Activated CD8-positive, alpha-beta memory T cell treated with anti-CD3 and anti-CD28 coated beads for 24 hours (primary cell): ENCODE results near the gene HERPUD2.
A peak's percentile ranks its signal among the peaks of the same experiment; 100 is the strongest.

Experiments used
- DNase-seq: peaks from one replicate; pipeline ENCODE4 v3.0.0-alpha.2; 2020

Gene HERPUD2, protein sequence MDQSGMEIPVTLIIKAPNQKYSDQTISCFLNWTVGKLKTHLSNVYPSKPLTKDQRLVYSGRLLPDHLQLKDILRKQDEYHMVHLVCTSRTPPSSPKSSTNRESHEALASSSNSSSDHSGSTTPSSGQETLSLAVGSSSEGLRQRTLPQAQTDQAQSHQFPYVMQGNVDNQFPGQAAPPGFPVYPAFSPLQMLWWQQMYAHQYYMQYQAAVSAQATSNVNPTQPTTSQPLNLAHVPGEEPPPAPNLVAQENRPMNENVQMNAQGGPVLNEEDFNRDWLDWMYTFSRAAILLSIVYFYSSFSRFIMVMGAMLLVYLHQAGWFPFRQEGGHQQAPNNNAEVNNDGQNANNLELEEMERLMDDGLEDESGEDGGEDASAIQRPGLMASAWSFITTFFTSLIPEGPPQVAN

GRCh38 chr7:35694784-35695472 is at the start of gene HERPUD2:
Gene HERPUD2 (minus strand): TSS chr7:35695135. CDS start chr7:35694330, 805 bp downstream.
- peak; percentile 93 for DNase-seq

DNA sequence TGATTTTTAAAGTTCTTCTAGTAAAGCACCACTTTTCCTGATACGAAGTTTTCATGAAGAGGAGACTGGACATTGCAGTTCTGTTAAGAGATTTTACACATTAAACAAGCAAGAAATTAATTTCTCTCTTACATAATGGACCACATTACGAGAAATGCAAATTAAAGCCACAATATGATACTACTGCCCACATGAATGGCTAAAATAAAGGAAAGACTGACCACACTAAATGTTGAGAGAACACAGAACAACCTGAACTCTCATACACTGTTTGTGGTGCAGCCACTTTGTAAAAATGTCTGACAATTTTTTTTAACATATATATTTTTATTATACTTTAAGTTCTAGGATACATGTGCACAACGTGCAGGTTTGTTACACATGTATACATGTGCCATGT is 44.0 kb upstream of the HERPUD2 start:
- no peak for DNase-seq

GRCh38 chr7:35736725-35737124 is 41.8 kb upstream of the HERPUD2 start:
- no peak for DNase-seq

DNA sequence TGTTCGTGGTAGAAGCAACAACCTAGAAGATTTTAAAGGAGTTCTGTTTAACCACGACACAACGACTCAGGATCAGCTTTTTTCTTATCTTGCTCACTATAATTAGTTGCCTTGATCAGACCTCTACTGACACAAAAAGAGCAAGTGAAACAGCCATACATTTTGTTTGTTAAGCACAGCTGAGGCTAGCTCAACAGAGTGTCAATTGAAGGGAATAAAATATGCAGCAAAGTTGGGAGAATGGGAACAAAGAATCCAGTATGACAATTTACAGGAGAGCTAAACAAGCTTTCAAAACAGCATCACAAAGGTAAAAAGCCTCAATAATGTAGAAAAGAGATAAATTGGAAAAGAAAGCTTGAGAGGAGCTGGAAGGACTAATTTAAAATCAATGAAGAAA is 40.5 kb upstream of the HERPUD2 start:
- no peak for DNase-seq

GRCh38 chr7:35734001-35734483 is 39.1 kb upstream of the HERPUD2 start:
- no peak for DNase-seq

- DNase-seq: no peak
Measured at GRCh38 chr7:35731349-35731748, 36.4 kb upstream of the HERPUD2 start.

DNA sequence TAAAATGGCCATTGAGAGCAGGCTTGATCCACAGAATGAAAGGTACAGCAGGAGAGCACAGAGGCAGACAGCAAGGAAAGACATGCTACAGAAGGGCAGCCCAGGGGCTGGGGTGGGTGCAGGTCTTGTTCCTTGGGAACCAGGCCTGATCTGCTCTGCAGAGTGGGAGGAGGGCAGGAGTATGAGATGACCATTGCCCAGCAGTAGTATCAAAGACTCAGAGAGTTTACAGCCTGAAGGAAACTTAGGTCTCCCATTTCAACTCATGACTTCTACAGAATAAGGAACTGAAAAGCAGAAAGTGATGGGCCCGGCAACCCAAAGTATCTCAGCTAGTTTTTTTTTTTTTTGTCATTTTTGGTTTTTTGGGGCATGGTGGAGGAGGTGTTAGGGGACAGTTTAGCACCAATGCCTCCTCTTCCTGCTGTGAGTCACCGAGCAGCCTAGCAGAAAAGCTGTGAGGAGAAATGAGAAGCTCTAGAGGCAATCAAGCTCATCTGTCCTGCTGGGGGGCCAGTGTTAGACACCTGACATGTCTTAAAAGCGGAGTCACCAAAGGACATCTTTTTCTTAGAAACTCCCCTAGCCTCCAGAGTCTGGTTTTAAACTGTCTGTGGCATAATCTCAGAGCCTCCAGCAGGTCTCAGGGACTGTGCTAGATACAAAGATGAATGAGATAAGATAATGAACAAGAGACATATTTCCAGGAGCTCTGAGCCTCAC is 34.3 kb upstream of the HERPUD2 start:
- DNase-seq: peak; percentile 73

GRCh38 chr7:35728412-35729060 is 33.6 kb upstream of the HERPUD2 start:
- DNase-seq: no peak

GRCh38 chr7:35727571-35727970 is 32.6 kb upstream of the HERPUD2 start:
- no peak for DNase-seq

GRCh38 chr7:35726654-35727053 is 31.7 kb upstream of the HERPUD2 start:
- DNase-seq: no peak

DNA sequence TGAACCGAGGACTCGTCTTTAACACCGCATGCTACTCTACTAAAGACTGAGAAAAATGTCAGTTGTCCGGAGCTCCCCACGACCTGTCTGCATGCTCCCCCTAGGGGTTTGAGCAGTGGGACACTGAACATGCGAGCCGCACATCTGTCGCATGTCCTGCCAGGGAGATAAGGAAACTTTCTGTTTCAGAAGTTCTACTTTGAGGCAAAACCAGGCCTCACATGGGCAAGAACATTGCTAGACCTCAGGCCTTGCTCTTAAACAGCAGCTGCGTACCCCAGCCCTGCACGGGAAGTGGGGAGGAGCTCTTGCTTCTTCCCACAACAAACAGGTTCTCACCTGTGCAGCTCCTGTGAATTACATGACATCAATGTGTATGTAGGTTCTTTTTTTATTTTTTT is 30.3 kb upstream of the HERPUD2 start:
- DNase-seq: peak; percentile 76

- no peak for DNase-seq
Measured at GRCh38 chr7:35723011-35723410, 28.1 kb upstream of the HERPUD2 start.

DNA sequence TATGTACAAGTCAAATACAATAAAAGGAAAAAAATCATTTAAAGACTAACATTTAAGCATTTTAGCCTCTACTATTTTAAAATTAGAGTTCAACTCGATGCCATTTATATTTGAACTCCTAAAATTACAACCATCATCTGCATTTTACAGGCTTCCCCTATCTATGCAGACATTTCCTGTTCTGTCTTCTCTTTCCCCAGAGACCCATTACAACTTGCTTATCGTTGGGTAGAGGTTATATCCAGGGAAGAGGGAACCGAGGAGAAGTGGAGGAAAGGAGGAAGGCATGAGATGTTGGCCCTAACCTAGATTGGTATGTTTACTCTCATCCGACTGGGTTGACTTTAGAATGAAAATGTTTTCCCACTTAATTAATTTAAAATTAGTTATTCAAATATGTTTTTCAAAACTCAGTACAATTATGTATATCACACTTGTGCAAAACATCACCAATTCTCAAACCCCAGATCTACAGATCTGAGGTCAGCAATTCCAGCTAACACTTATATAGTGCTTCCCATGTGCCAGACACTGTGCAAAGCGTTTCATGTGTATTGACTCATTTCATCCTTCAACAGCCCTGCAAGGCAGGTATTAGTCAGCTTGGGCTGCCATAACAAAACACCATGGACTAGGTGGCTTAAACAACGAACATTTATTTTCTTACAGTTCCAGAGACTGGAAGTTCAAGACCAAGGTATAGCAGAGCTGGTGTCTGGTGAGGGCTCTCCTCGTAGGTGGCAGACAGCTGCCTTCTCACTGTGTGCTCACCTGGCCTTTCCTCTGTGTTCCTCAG is 27.3 kb upstream of the HERPUD2 start:
- no peak for DNase-seq

GRCh38 chr7:35721288-35721687 is 26.4 kb upstream of the HERPUD2 start:
- DNase-seq: no peak

GRCh38 chr7:35720849-35721248 is 25.9 kb upstream of the HERPUD2 start:
- DNase-seq: no peak

- no peak for DNase-seq
Measured at GRCh38 chr7:35720032-35720431, 25.1 kb upstream of the HERPUD2 start.

GRCh38 chr7:35718047-35718446 is 23.1 kb upstream of the HERPUD2 start:
- DNase-seq: no peak

GRCh38 chr7:35717516-35717915 is 22.6 kb upstream of the HERPUD2 start:
- DNase-seq: no peak

DNA sequence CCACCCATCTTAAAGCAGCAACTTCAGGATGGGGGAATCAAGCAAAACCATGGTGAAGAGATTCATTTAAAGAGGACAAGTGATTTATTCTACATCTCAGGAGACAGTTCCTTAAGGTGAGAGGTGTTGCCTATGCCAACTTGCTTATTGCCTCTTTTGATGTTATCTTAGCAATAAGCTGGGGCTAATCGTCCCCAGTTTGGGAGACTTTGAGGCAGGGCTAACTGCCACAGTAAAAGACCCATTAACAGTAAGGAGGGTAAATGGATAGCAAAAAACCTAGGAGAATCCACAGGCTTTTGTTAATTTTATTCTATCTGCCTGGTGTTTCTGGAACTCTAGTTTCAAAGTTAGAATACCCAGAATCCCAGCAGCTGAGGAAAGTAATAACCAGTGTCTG is 22.1 kb upstream of the HERPUD2 start:
- no peak for DNase-seq

- DNase-seq: no peak
Measured at GRCh38 chr7:35716038-35716803, 21.3 kb upstream of the HERPUD2 start.

- DNase-seq: no peak
Measured at GRCh38 chr7:35714862-35715261, 19.9 kb upstream of the HERPUD2 start.
